ENCODE data around the gene OR2F2. TPM values are rescaled to one million over a fixed set of nuclear protein-coding genes. Genes with fewer than 3 reads are reported as not detected.

Gene OR2F2
- total RNA-seq, 1 donor from 2014 or later: not detected

DNA sequence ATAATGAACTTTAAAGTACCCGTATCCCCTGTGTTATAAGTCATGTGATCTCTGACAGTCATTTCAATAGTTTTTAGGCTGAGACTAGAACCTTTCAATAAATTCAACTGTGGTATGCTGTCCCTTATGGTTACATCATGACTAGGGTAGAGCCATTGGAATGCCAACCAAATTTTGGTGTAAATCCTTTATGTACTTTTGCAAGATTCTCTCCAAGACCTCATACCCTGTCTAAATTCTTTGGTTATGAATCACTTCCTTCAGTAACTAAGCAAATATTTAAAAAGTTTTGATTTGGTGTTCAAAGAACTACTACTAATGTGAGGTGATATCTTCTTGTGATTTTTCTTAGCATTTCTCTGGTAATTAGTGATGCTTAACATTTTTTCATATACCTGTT, 44.3 kb downstream of the OR2F2 start:
- no peak for DNase-seq
- no peak overlapping the region for H3K4me3 ChIP-seq
- intact Hi-C loops (cut with micrococcal nuclease): no loop called here
- H3K27me3 ChIP-seq (ENCODE audit: low read depth): no peaks in the 10 kb centered on the region
- no peaks in the 10 kb centered on the region for H3K4me1 ChIP-seq
- H3K36me3 ChIP-seq: no peaks in the 10 kb centered on the region
- H3K27ac ChIP-seq (replicated peaks): no peak overlapping the region
- TF ChIP-seq, protein P1, sequence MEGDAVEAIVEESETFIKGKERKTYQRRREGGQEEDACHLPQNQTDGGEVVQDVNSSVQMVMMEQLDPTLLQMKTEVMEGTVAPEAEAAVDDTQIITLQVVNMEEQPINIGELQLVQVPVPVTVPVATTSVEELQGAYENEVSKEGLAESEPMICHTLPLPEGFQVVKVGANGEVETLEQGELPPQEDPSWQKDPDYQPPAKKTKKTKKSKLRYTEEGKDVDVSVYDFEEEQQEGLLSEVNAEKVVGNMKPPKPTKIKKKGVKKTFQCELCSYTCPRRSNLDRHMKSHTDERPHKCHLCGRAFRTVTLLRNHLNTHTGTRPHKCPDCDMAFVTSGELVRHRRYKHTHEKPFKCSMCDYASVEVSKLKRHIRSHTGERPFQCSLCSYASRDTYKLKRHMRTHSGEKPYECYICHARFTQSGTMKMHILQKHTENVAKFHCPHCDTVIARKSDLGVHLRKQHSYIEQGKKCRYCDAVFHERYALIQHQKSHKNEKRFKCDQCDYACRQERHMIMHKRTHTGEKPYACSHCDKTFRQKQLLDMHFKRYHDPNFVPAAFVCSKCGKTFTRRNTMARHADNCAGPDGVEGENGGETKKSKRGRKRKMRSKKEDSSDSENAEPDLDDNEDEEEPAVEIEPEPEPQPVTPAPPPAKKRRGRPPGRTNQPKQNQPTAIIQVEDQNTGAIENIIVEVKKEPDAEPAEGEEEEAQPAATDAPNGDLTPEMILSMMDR (IDR thresholded peaks at IDR 0.05; ENCODE audit: borderline replicate concordance): no peak
- H3K9me3 ChIP-seq (replicated peaks): no peaks in the 10 kb centered on the region

DNA sequence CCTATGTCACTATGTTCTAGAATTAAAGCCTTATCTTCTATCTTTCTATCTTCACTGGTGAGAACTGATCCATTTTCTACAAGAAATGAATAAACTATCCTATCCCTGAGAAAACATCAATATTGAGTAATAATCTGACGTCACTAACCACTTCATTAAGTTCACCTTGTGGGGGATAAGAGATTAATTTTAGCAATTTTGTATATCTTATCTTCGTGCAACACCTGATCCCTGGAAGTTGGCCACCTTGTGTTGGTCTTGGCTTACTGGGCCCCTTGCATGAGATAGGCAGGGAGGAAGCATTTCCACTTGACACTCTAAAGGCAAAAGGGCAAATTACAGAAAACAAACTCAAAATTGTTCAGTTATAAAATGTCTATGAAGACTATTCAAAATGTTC, 45.0 kb downstream of the OR2F2 start:
- DNase-seq: no peak
- Histone ChIP-seq H3K27me3 (ENCODE audit: low read depth) (no peaks in the 10 kb centered on the region), H3K27ac (replicated peaks) (no peak overlapping the region), H3K9me3 (replicated peaks) (no peaks in the 10 kb centered on the region), H3K36me3 (no peaks in the 10 kb centered on the region), H3K4me3 (no peak overlapping the region), H3K4me1 (no peaks in the 10 kb centered on the region)
- intact Hi-C loops (cut with micrococcal nuclease): no loop called here
- TF ChIP-seq, protein P1 (IDR thresholded peaks at IDR 0.05; ENCODE audit: borderline replicate concordance): no peak

DNA sequence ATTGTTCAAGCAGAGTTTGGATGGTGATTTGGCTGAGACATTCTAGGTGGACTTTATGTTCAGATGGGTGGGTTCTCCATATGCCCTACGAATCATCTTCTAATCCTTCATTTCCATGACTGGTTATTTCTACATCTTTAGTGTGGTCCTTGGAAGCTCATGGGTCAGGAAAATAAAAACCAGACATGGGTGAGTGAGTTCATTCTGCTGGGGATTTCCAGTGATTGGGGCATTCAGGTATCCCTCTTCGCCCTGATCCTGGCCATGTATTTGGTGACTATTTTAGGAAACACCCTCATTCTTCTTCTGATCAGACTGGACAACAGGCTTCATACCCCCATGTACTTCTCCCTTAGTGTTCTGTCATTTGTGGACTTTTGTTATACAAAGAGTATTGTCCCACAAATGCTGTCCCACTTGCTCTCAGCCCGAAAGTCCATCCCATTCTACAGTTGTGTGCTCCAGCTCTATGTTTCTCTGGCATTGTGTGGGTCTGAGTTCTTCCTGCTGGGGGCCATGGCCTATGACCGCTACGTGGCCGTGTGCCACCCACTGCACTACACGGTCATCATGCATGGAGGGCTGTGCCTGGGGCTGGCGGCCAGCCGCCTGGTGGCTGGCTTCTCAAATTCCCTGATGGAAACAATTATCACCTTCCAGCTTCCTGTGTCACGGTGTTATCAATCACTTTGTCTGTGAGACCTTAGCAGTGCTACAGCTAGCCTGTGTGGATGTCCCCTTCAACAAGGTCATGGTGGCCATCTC, 45.9 kb downstream of the OR2F2 start:
- Histone ChIP-seq H3K9me3 (replicated peaks) (no peaks in the 10 kb centered on the region), H3K27me3 (ENCODE audit: low read depth) (no peaks in the 10 kb centered on the region), H3K27ac (replicated peaks) (no peak overlapping the region), H3K4me3 (no peak overlapping the region), H3K4me1 (no peaks in the 10 kb centered on the region), H3K36me3 (no peaks in the 10 kb centered on the region)
- TF ChIP-seq, protein P1 (IDR thresholded peaks at IDR 0.05; ENCODE audit: borderline replicate concordance): no peak
- intact Hi-C loops (cut with micrococcal nuclease): no loop called here
- no peak for DNase-seq

DNA sequence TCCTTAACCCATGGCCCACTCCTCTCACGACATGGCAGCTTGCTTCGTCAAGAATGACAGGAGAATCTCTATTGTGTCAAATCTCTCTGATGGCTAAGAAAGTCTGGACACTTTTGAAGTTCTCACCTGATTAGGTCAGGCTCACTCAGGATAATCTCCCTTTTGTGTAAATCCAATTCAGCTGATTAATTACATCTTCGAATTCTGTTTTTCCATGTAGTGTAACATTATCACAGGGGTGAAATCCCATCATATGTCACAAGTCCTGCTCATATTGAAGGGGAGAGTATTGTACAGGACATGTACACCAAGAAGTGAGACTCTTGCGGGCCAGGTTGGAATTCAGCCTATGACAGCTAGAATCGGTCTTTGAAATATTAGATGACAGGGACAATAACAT, 48.9 kb downstream of the OR2F2 start:
- Histone ChIP-seq H3K4me1 (peaks cover 5% of the 10 kb centered on the region), H3K4me3 (no peak overlapping the region), H3K36me3 (no peaks in the 10 kb centered on the region), H3K27ac (replicated peaks) (no peak overlapping the region), H3K27me3 (ENCODE audit: low read depth) (no peaks in the 10 kb centered on the region), H3K9me3 (replicated peaks) (peaks cover 2% of the 10 kb centered on the region)
- no peak for DNase-seq
- TF ChIP-seq, protein P1 (IDR thresholded peaks at IDR 0.05; ENCODE audit: borderline replicate concordance): no peak
- intact Hi-C loops (cut with micrococcal nuclease): no loop called here

Other genes with a start within 250 kb of the OR2F2 start
- not detected for gene CTAGE6, start 177.5 kb upstream of the OR2F2 start, total RNA-seq
- 38.2 TPM for gene TCAF1, start 33.1 kb upstream of the OR2F2 start, total RNA-seq
- gene OR2F1, start 19.6 kb downstream of the OR2F2 start, total RNA-seq: not detected
- gene OR6B1, start 65.1 kb downstream of the OR2F2 start, total RNA-seq: not detected
- not detected for gene OR2A5, start 113.7 kb downstream of the OR2F2 start, total RNA-seq
- gene OR2A25, start 134.6 kb downstream of the OR2F2 start, total RNA-seq: not detected
- not detected for gene OR2A12, start 151.0 kb downstream of the OR2F2 start, total RNA-seq
- gene OR2A2, start 174.3 kb downstream of the OR2F2 start, total RNA-seq: not detected
- gene OR2A14, start 187.9 kb downstream of the OR2F2 start, total RNA-seq: not detected
- 0.16 TPM for gene CTAGE4, start 248.2 kb downstream of the OR2F2 start, total RNA-seq

Data from left ventricle myocardium inferior (tissue), 1 donor.